Caco-2 (cell line): ENCODE results near the gene CDC42EP2. TPM values are rescaled to one million over a fixed set of nuclear protein-coding genes. Genes with fewer than 3 reads are reported as not detected.

Source experiments
- BruUV-seq: library from RNA; stranded (reverse); fragments of 400-500 nt; replicated peaks from 2 replicates; lab custom pipeline; 2021; lab: Mats Ljungman, UMichigan
- CTCF ChIA-PET: fragments of 300-600 bp; sonication (Branson Sonifier 250); formaldehyde crosslinking; loops from one replicate; lab custom pipeline; 2022; ENCODE audit warnings: antibody characterized with exemption; lab: Charles Lee
- POLR2A ChIA-PET: fragments of 300-600 bp; sonication (Branson Sonifier 250); formaldehyde crosslinking; loops from one replicate; lab custom pipeline; 2022; ENCODE audit warnings: antibody characterized with exemption; lab: Charles Lee
- DNase-seq, 2 experiments: peaks; one replicate each; pipeline versions ENCODE4 v3.0.0 to v3.0.0-alpha.2; 2020 to 2022
- H3K27me3 ChIP-seq: replicated peaks from 2 replicates; pipeline ENCODE4 v1.6.0; 2011; ENCODE audit warnings: low read length; ENCODE audit not compliant: control insufficient read depth, insufficient read depth
- H3K36me3 ChIP-seq: 2 replicates; pipeline ENCODE4 v1.5.1; 2011; ENCODE audit warnings: low read length; ENCODE audit not compliant: control insufficient read depth, insufficient read depth
- H3K4me1 ChIP-seq: fragments of 250-450 bp; sonication (Bioruptor Pico); 2 replicates; pipeline ENCODE4 v1.5.1; 2020; ENCODE audit warnings: mild to moderate bottlenecking
- H3K4me3 ChIP-seq: 2 replicates; pipeline ENCODE4 v1.5.1; 2011; ENCODE audit warnings: low read depth, mild to moderate bottlenecking, control low read depth, low read length
- H3K9me3 ChIP-seq: fragments of 250-450 bp; sonication (Bioruptor Pico); 2 replicates; pipeline ENCODE4 v1.5.1; 2020; ENCODE audit warnings: mild to moderate bottlenecking, moderate library complexity
- H3K27ac Mint-ChIP-seq: one replicate; pipeline ENCODE4 v1.8.0; 2022; ENCODE audit warnings: mixed read lengths; ENCODE audit not compliant: unreplicated experiment
- H3K27me3 Mint-ChIP-seq: one replicate; pipeline ENCODE4 v1.8.0; 2022; ENCODE audit warnings: mixed read lengths; ENCODE audit not compliant: insufficient read depth, unreplicated experiment
- H3K36me3 Mint-ChIP-seq: one replicate; pipeline ENCODE4 v1.8.0; 2022; ENCODE audit warnings: mild to moderate bottlenecking, mixed read lengths; ENCODE audit not compliant: insufficient read depth, unreplicated experiment
- H3K4me1 Mint-ChIP-seq: one replicate; pipeline ENCODE4 v1.8.0; 2022; ENCODE audit warnings: low read depth, mixed read lengths; ENCODE audit not compliant: unreplicated experiment
- H3K4me3 Mint-ChIP-seq: one replicate; pipeline ENCODE4 v1.8.0; 2022; ENCODE audit warnings: mild to moderate bottlenecking, moderate library complexity, mixed read lengths; ENCODE audit not compliant: unreplicated experiment
- H3K9me3 Mint-ChIP-seq: one replicate; pipeline ENCODE4 v1.8.0; 2022; ENCODE audit warnings: mixed read lengths; ENCODE audit not compliant: unreplicated experiment
- intact Hi-C: fragments of 100-400 bp; cut with micrococcal nuclease; formaldehyde crosslinking; loops from one replicate; pipeline ENCODE4 v1.10.0; 2022; ENCODE audit not compliant: unreplicated experiment
- total RNA-seq: library from RNA; stranded (reverse); gene quantifications from 2 replicates; pipeline ENCODE4 v1.2.3, GENCODE V29; 2022
- TF ChIP-seq, protein P1 (sequence below), 2 experiments: fragments of 200-600 bp in 1 of 2; IDR thresholded peaks; 1 replicate in 1 of 2; 2 replicates in 1 of 2; pipeline versions ENCODE4 v1.5.1 to v1.8.0; 2011 to 2022; ENCODE audit warnings: antibody characterized with exemption in 1 of 2, control low read depth in 1 of 2, inconsistent platforms in 1 of 2, low read depth in 1 of 2, low read length in 1 of 2, mild to moderate bottlenecking in 1 of 2, moderate library complexity in 1 of 2; ENCODE audit not compliant: insufficient read depth in 1 of 2, severe bottlenecking in 1 of 2, unreplicated experiment in 1 of 2

CDC42EP2 gene
- total RNA-seq, 1 experiment from 2014 or later, result 38.0 TPM

DNA sequence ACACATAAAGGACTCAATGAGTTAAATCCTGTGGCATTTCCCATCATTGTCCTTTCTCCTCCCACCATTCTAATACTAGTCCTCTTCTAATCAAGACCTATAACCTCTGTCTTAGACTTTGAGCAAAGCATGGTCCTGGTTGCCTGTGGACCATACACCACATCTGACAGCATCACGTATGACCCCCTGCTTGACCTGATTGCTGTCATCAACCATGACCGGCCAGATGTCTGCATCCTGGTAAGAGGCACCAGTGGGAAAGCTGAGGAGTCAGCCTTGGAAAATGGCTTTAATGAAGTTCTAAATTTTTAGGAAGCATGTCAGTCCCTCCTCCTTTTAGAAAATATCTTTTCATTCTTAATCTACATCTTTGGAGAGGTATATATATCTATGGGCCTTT lies 27.1 kb upstream of the CDC42EP2 start:
- ChIA-PET CTCF (no interaction called here), POLR2A (no interaction called here)
- H3K4me3 ChIP-seq, result no peak overlapping the region
- TF ChIP-seq, protein P1, sequence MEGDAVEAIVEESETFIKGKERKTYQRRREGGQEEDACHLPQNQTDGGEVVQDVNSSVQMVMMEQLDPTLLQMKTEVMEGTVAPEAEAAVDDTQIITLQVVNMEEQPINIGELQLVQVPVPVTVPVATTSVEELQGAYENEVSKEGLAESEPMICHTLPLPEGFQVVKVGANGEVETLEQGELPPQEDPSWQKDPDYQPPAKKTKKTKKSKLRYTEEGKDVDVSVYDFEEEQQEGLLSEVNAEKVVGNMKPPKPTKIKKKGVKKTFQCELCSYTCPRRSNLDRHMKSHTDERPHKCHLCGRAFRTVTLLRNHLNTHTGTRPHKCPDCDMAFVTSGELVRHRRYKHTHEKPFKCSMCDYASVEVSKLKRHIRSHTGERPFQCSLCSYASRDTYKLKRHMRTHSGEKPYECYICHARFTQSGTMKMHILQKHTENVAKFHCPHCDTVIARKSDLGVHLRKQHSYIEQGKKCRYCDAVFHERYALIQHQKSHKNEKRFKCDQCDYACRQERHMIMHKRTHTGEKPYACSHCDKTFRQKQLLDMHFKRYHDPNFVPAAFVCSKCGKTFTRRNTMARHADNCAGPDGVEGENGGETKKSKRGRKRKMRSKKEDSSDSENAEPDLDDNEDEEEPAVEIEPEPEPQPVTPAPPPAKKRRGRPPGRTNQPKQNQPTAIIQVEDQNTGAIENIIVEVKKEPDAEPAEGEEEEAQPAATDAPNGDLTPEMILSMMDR (IDR thresholded peaks at IDR 0.05; ENCODE audit: insufficient read depth in 1 of 2, low read depth in 1 of 2, low read length in 1 of 2, severe bottlenecking in 1 of 2, unreplicated experiment in 1 of 2), result no peak
- H3K36me3 ChIP-seq, result peaks cover 2% of the 10 kb centered on the region
- H3K4me3 Mint-ChIP-seq, result no peak overlapping the region
- no peak for DNase-seq
- no peaks in the 10 kb centered on the region for H3K27me3 Mint-ChIP-seq
- no peaks in the 10 kb centered on the region for H3K9me3 Mint-ChIP-seq
- H3K27ac Mint-ChIP-seq, result peak overlapping the region; percentile 11
- BruUV-seq, result no TSS peak
- H3K4me1 ChIP-seq, result peaks cover 26% of the 10 kb centered on the region
- H3K36me3 Mint-ChIP-seq, result peaks cover 92% of the 10 kb centered on the region
- peaks cover 22% of the 10 kb centered on the region for H3K4me1 Mint-ChIP-seq
- no peaks in the 10 kb centered on the region for H3K27me3 ChIP-seq
- intact Hi-C loops, result no loop called here
- no peaks in the 10 kb centered on the region for H3K9me3 ChIP-seq

DNA sequence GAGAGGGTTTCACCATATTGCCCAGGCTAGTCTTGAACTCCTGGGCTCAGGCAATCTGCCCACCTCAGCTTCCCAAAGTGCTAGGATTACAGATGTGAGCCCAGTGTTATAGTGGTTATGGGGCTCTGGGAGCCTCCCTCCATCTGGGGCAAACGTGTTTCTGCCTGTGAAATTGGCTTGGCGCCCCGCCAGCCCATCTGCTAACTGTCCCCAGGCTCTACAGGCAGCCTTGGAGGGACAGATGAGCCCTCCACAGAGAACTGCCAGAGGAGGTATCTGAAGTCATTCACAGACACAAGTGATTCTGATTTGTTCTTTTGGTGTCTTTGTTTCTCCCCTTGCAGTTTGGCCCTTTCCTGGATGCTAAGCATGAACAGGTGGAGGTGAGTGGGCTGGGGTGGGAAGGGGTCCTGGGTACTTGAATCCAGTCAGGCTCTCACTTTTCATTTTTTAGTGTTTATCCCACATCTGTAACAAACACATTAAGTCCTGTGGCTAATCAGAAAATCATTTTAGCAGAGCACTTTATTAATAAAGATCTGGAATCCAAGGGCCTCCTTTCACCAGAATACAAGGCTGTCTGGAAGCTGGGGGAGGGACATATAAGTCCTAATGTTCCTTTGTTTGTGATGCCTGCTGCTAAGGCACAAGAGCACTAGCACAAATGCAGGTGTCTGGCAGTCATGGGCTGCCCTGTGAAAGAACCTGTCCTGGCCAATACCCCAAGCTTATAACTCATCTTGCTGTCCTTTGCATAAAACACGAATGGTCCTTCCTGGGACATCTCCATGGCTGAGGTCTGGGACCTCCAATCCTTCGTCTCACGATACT lies 25.7 kb upstream of the CDC42EP2 start:
- no peak overlapping the region for H3K27ac Mint-ChIP-seq
- H3K9me3 Mint-ChIP-seq, result no peaks in the 10 kb centered on the region
- peaks cover 31% of the 10 kb centered on the region for H3K4me1 Mint-ChIP-seq
- ChIA-PET CTCF (interaction anchor here (0.5 to 1.2 kb wide), 3 partner anchors 13 to 626 kb away, joined by 3 to 4 read pairs (median 3); no protein-coding TSS in a partner anchor), POLR2A (no interaction called here)
- peaks cover 38% of the 10 kb centered on the region for H3K4me1 ChIP-seq
- TF ChIP-seq, protein P1 (IDR thresholded peaks at IDR 0.05; ENCODE audit: insufficient read depth in 1 of 2, low read depth in 1 of 2, low read length in 1 of 2, severe bottlenecking in 1 of 2, unreplicated experiment in 1 of 2), result no peak
- DNase-seq, result no peak
- BruUV-seq, result no TSS peak
- H3K4me3 ChIP-seq, result no peak overlapping the region
- H3K9me3 ChIP-seq, result no peaks in the 10 kb centered on the region
- H3K36me3 Mint-ChIP-seq, result peaks cover 90% of the 10 kb centered on the region
- intact Hi-C loops, result no loop called here
- H3K27me3 Mint-ChIP-seq, result no peaks in the 10 kb centered on the region
- H3K4me3 Mint-ChIP-seq, result no peak overlapping the region
- H3K27me3 ChIP-seq, result no peaks in the 10 kb centered on the region
- H3K36me3 ChIP-seq, result peaks cover 2% of the 10 kb centered on the region

DNA sequence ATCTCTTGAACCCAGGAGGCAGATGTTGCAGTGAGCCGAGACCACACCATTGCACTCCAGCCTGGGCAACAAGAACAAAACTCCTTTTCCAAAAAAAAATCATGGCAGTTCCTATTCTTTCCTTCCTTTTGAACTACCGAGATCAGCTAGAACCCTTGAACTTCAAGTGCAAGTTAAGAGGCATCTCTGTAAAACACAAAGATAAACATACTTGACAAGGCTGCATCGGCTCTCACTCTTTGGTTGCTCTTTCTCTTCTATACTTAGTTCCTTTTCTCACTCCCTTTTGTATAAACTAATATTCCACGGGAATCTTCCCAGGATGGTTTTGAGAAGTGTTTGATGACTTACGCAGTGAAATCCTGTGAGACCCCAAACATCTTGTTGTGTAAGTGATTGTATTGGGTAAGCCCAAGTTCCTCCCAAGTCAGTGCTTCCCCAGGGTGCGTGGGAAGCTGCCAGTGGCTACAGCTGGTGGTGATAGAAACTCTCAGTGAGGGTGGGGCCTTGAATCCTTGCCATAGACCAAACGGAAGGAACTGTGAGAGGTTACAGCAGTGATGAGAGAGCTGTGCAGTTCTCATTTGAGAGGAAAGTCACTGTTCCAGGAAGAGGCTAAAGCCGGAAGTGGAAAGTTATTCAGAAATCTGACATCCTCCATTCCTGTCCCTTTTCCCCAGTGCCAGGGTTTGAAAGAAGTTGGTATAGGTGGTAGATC lies 24.1 kb upstream of the CDC42EP2 start:
- TF ChIP-seq, protein P1 (IDR thresholded peaks at IDR 0.05; ENCODE audit: insufficient read depth in 1 of 2, low read depth in 1 of 2, low read length in 1 of 2, severe bottlenecking in 1 of 2, unreplicated experiment in 1 of 2), result no peak
- Histone ChIP-seq H3K27me3 (no peaks in the 10 kb centered on the region), H3K4me1 (peaks cover 47% of the 10 kb centered on the region), H3K4me3 (no peak overlapping the region), H3K36me3 (peaks cover 5% of the 10 kb centered on the region; the same call in 1 of the 2 replicates), H3K9me3 (no peaks in the 10 kb centered on the region)
- Mint-ChIP-seq H3K27ac (peak overlapping the region; percentile 97), H3K4me1 (peaks cover 46% of the 10 kb centered on the region), H3K9me3 (no peaks in the 10 kb centered on the region), H3K36me3 (peaks cover 91% of the 10 kb centered on the region), H3K4me3 (peak overlapping the region; percentile 83), H3K27me3 (no peaks in the 10 kb centered on the region)
- no peak for DNase-seq
- POLR2A ChIA-PET, result interaction anchor here (0.6 to 2.4 kb wide), 4 partner anchors 13 to 155 kb away, joined by 3 to 18 read pairs (median 6); partner anchors contain the start of genes CDC42EP2 and POLA2
- BruUV-seq, result no TSS peak
- CTCF ChIA-PET, result interaction anchor here (0.8 to 2.3 kb wide), 4 partner anchors 15 to 39 kb away, joined by 3 to 26 read pairs (median 8); partner anchors contain the start of gene CDC42EP2
- intact Hi-C loops, result no loop called here
